Breast epithelium (tissue), 3 donors: ENCODE measurements around the gene MAP1LC3B2.

Source experiments
- POLR2AphosphoS5 ChIP-seq, 3 donors: sonication (generic); formaldehyde crosslinking; IDR thresholded peaks; one replicate each; pipeline ENCODE4 v1.6.1; 2017; ENCODE audit warnings: antibody characterized with exemption in 3 of 3
- TF ChIP-seq, protein P1 (sequence below), 3 donors: fragments of 450-650 bp; IDR thresholded peaks; one replicate each; pipeline ENCODE4 v1.5.1; 2016 to 2017; ENCODE audit warnings: antibody characterized with exemption in 3 of 3, mild to moderate bottlenecking in 3 of 3, moderate library complexity in 3 of 3

DNA sequence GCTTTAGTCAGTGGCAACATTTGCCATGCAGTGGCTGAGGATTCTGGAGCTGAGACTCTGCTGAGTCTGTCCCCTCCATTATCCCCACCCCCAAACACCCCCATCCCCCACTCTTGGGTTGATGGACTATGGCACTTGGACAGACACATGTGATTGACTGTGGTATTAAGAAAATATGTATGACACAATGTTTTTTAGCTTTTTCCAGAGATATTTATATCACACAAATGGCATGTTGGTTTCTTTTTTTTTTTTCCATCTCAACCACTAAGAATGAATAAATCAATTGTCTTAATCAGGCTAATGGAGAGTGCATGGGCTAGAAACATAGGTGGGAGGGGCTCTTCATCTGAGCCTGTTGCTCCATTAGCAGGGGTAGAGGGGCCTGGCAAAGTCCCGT is 30.7 kb upstream of the MAP1LC3B2 start:
- TF ChIP-seq, protein P1, sequence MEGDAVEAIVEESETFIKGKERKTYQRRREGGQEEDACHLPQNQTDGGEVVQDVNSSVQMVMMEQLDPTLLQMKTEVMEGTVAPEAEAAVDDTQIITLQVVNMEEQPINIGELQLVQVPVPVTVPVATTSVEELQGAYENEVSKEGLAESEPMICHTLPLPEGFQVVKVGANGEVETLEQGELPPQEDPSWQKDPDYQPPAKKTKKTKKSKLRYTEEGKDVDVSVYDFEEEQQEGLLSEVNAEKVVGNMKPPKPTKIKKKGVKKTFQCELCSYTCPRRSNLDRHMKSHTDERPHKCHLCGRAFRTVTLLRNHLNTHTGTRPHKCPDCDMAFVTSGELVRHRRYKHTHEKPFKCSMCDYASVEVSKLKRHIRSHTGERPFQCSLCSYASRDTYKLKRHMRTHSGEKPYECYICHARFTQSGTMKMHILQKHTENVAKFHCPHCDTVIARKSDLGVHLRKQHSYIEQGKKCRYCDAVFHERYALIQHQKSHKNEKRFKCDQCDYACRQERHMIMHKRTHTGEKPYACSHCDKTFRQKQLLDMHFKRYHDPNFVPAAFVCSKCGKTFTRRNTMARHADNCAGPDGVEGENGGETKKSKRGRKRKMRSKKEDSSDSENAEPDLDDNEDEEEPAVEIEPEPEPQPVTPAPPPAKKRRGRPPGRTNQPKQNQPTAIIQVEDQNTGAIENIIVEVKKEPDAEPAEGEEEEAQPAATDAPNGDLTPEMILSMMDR (IDR thresholded peaks at IDR 0.05): no peak
- TF ChIP-seq POLR2AphosphoS5 (IDR thresholded peaks at IDR 0.05): no peak
